Activated T-helper 1 cell treated with Interleukin-2 at 50 U/mL for 16 hours (primary cell): Measurements from ENCODE around the gene TTC9B.
"Not testable (repeated sequence)": the region's sequence is repeated elsewhere in the genome, so short reads cannot be mapped to it uniquely, and the experiment has no call there.

ENCODE experiments used
- DNase-seq: peaks from one replicate; pipeline ENCODE4 v3.0.0-alpha.2; 2020; ENCODE audit warnings: low read depth

The TTC9B gene

DNA sequence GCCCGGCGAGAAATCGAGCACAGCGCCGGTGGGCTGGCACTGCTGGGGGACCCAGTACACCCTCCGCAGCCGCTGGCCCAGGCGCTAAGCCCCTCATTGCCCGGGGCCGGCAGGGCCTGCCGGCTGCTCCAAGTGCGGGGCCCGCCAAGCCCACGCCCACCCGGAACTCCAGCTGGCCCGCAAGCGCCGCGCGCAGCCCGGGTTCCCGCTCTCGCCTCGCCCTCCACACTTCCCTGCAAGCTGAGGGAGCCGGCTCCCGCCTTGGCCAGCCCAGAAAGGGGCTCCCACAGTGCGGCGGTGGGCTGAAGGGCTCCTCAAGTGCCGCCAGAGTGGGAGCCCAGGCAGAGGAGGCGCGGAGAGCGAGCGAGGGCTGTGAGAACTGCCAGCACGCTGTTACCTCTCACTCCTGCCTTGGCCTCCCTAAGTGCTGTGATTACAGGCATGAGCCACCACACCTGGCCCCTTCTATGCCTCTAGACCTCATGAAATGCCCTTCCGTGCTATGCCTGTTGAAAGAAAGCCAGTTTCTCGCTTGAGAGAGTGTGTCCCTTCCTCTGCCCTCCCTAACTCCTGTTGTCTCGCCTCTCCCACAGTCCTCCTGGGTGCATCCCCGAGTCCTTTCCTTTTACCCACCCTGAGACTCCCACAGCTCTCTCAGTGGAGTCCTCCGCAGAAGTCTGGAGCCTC lies 47.7 kb downstream of the TTC9B start:
- DNase-seq = not testable (repeated sequence)

- DNase-seq = not testable (repeated sequence)
These were observed 48.5 kb downstream of the TTC9B start for GRCh38 chr19:40169482-40170302.
